HepG2 (cell line): Measurements from ENCODE around the gene STAT1. TPM values are rescaled to one million over a fixed set of nuclear protein-coding genes. Genes with fewer than 3 reads are reported as not detected.

Experiments used
- AKAP8 ChIP-seq: sonication (generic); formaldehyde crosslinking; IDR thresholded peaks from 2 replicates; pipeline ENCODE4 v1.5.1; 2020; ENCODE audit warnings: mild to moderate bottlenecking, missing genetic modification reagents
- EZH2 ChIP-seq: conservative IDR thresholded peaks from 2 replicates; pipeline ENCODE4 v1.6.1; 2012; ENCODE audit warnings: mild to moderate bottlenecking, low read depth, low read length, moderate library complexity
- SOX13 ChIP-seq, 3 experiments: fragments of 450-650 bp in 1 of 3; sonication (generic) in 1 of 3; formaldehyde crosslinking in 1 of 3; IDR thresholded peaks in 2 of 3; conservative IDR thresholded peaks in 1 of 3; 2 replicates each; pipeline versions ENCODE4 v1.5.0 to v1.6.1; 2016 to 2020; ENCODE audit warnings: antibody characterized with exemption in 1 of 3, mild to moderate bottlenecking in 1 of 3, missing compliant biosample characterization in 1 of 3, missing genetic modification reagents in 1 of 3, moderate library complexity in 1 of 3
- THYN1 ChIP-seq: sonication (generic); formaldehyde crosslinking; IDR thresholded peaks from 2 replicates; pipeline ENCODE4 v1.8.1; 2023; ENCODE audit warnings: low read depth, mild to moderate bottlenecking, moderate library complexity, missing genetic modification reagents, borderline replicate concordance
- ZMYM2 ChIP-seq: sonication (generic); formaldehyde crosslinking; IDR thresholded peaks from 2 replicates; pipeline ENCODE4 v1.8.0; 2022; ENCODE audit warnings: mild to moderate bottlenecking, missing genetic modification reagents
- polyA plus RNA-seq, 8 experiments: library from polyadenylated mRNA; depleted of rRNA in 3 of 8; stranded (reverse) in 7 of 8; unstranded in 1 of 8; fragments of >200 nt; fragmentation: Illumina TruSeq in 4 of 8; extraction: Trizol in 4 of 8; gene quantifications; 2 replicates each; pipeline versions ENCODE4 v1.2.1 to v1.2.3, GENCODE V29; 2011 to 2016; ENCODE audit warnings: low read depth in 4 of 8, missing spikeins in 1 of 8, mixed read lengths in 1 of 8; ENCODE audit not compliant: insufficient read depth in 1 of 8
- total RNA-seq, 5 experiments: library from RNA; depleted of rRNA; stranded (reverse); fragments of >200 nt; fragmentation: Illumina TruSeq; extraction: Trizol; gene quantifications; 2 replicates each; pipeline ENCODE4 v1.2.3, GENCODE V29; 2016; ENCODE audit warnings: low read depth in 1 of 5
- TF ChIP-seq, protein P1 (sequence below), 2 experiments: fragments of 450-650 bp in 1 of 2; sonication (generic) in 1 of 2; formaldehyde crosslinking in 1 of 2; IDR thresholded peaks; 2 replicates each; pipeline versions ENCODE4 v1.6.1 to v1.8.0; 2016 to 2022; ENCODE audit warnings: antibody characterized with exemption in 1 of 2, mild to moderate bottlenecking in 1 of 2, missing genetic modification reagents in 1 of 2
- TF ChIP-seq, protein P2 (sequence below): IDR thresholded peaks from 2 replicates; pipeline ENCODE4 v1.6.1; 2018; ENCODE audit warnings: missing genetic modification reagents
- TF ChIP-seq, protein P3 (sequence below): sonication (generic); formaldehyde crosslinking; IDR thresholded peaks from 2 replicates; pipeline ENCODE4 v1.8.0; 2022; ENCODE audit warnings: mild to moderate bottlenecking, missing genetic modification reagents, borderline replicate concordance
- TF ChIP-seq, protein P4 (sequence below), 2 experiments: IDR thresholded peaks; 2 replicates each; pipeline ENCODE4 v1.6.1; 2011 to 2012; ENCODE audit warnings: low read length in 2 of 2, borderline replicate concordance in 1 of 2, low read depth in 1 of 2, mild to moderate bottlenecking in 1 of 2, moderate library complexity in 1 of 2

Gene STAT1
- total and polyA plus RNA-seq, 2 of the 13 experiments (the other 11 are each of a cell fraction or from before 2014, with no cell fraction given), result 21.8 to 59.6 TPM

DNA sequence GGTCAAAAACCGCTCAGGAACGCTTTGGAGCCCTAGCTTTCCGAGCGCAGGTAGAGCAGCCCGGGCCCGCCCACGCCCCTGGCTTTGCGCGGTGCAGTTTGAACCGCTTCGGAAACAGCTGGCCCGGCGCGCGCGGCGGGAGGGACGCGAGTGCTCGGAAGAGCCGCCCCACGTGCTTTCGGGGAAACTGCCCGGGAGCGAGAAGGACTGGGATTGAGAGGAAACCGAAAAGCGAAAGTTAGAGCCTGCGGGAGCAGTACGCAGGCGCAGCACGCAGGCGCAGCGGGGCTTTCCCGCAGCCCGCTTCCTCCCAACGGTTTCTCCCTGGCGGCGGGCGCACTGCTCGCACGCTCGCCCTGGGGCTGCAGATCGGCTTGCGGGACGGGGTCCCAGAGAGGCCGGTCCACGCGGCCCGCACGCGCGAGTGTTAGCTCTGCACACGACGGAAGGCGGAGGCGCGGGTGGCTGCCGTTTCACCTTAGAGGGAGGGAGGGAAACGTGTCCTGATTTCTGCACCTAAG, 6.3 kb upstream of the STAT1 start (continued):
- TF ChIP-seq EZH2 (no peak), THYN1 (CRISPR knock-in tag) (peak; percentile 97), ZMYM2 (CRISPR knock-in tag) (peak; percentile 50; the same call in 1 of the 2 replicates), SOX13 (IDR thresholded peaks at IDR 0.05) (peak; percentile 67; the same call in 1 of the 2 replicates), SOX13 (CRISPR knock-in tag; conservative IDR thresholded peaks at IDR 0.05 in 1 of 2, IDR thresholded peaks at IDR 0.05 in 1 of 2) (peak in 1 of 2 experiments; percentile 91; a peak in 2 of 4 replicates), AKAP8 (peak; percentile 90)
- TF ChIP-seq, protein P1, sequence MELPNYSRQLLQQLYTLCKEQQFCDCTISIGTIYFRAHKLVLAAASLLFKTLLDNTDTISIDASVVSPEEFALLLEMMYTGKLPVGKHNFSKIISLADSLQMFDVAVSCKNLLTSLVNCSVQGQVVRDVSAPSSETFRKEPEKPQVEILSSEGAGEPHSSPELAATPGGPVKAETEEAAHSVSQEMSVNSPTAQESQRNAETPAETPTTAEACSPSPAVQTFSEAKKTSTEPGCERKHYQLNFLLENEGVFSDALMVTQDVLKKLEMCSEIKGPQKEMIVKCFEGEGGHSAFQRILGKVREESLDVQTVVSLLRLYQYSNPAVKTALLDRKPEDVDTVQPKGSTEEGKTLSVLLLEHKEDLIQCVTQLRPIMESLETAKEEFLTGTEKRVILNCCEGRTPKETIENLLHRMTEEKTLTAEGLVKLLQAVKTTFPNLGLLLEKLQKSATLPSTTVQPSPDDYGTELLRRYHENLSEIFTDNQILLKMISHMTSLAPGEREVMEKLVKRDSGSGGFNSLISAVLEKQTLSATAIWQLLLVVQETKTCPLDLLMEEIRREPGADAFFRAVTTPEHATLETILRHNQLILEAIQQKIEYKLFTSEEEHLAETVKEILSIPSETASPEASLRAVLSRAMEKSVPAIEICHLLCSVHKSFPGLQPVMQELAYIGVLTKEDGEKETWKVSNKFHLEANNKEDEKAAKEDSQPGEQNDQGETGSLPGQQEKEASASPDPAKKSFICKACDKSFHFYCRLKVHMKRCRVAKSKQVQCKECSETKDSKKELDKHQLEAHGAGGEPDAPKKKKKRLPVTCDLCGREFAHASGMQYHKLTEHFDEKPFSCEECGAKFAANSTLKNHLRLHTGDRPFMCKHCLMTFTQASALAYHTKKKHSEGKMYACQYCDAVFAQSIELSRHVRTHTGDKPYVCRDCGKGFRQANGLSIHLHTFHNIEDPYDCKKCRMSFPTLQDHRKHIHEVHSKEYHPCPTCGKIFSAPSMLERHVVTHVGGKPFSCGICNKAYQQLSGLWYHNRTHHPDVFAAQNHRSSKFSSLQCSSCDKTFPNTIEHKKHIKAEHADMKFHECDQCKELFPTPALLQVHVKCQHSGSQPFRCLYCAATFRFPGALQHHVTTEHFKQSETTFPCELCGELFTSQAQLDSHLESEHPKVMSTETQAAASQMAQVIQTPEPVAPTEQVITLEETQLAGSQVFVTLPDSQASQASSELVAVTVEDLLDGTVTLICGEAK (IDR thresholded peaks at IDR 0.05), result no peak
- TF ChIP-seq, protein P1 (CRISPR knock-in tag; IDR thresholded peaks at IDR 0.05), result peak; percentile 96
- TF ChIP-seq, protein P2, sequence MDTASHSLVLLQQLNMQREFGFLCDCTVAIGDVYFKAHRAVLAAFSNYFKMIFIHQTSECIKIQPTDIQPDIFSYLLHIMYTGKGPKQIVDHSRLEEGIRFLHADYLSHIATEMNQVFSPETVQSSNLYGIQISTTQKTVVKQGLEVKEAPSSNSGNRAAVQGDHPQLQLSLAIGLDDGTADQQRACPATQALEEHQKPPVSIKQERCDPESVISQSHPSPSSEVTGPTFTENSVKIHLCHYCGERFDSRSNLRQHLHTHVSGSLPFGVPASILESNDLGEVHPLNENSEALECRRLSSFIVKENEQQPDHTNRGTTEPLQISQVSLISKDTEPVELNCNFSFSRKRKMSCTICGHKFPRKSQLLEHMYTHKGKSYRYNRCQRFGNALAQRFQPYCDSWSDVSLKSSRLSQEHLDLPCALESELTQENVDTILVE (CRISPR knock-in tag), result peak; percentile 99
- TF ChIP-seq, protein P3, sequence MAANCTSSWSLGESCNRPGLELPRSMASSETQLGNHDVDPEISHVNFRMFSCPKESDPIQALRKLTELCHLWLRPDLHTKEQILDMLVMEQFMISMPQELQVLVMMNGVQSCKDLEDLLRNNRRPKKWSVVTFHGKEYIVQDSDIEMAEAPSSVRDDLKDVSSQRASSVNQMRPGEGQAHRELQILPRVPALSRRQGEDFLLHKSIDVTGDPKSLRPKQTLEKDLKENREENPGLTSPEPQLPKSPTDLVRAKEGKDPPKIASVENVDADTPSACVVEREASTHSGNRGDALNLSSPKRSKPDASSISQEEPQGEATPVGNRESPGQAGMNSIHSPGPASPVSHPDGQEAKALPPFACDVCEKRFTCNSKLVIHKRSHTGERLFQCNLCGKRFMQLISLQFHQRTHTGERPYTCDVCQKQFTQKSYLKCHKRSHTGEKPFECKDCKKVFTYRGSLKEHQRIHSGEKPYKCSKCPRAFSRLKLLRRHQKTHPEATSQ, result peak; percentile 100
- TF ChIP-seq, protein P4, sequence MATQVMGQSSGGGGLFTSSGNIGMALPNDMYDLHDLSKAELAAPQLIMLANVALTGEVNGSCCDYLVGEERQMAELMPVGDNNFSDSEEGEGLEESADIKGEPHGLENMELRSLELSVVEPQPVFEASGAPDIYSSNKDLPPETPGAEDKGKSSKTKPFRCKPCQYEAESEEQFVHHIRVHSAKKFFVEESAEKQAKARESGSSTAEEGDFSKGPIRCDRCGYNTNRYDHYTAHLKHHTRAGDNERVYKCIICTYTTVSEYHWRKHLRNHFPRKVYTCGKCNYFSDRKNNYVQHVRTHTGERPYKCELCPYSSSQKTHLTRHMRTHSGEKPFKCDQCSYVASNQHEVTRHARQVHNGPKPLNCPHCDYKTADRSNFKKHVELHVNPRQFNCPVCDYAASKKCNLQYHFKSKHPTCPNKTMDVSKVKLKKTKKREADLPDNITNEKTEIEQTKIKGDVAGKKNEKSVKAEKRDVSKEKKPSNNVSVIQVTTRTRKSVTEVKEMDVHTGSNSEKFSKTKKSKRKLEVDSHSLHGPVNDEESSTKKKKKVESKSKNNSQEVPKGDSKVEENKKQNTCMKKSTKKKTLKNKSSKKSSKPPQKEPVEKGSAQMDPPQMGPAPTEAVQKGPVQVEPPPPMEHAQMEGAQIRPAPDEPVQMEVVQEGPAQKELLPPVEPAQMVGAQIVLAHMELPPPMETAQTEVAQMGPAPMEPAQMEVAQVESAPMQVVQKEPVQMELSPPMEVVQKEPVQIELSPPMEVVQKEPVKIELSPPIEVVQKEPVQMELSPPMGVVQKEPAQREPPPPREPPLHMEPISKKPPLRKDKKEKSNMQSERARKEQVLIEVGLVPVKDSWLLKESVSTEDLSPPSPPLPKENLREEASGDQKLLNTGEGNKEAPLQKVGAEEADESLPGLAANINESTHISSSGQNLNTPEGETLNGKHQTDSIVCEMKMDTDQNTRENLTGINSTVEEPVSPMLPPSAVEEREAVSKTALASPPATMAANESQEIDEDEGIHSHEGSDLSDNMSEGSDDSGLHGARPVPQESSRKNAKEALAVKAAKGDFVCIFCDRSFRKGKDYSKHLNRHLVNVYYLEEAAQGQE (IDR thresholded peaks at IDR 0.05; ENCODE audit: borderline replicate concordance in 1 of 2, low read depth in 1 of 2, low read length in 2 of 2), result peak in 1 of 2 experiments; percentile 79; a peak in 2 of 4 replicates
